Measurements from ENCODE around the gene SELPLG.

GRCh38 chr12:108635997-108636808 is 2.5 kb upstream of the SELPLG start:
- TF ChIP-seq CTCF (IDR thresholded peaks at IDR 0.05) (no peak), POLR2A (IDR thresholded peaks at IDR 0.05) (no peak)
